ENCODE measurements around the gene KCNJ16.

DNA sequence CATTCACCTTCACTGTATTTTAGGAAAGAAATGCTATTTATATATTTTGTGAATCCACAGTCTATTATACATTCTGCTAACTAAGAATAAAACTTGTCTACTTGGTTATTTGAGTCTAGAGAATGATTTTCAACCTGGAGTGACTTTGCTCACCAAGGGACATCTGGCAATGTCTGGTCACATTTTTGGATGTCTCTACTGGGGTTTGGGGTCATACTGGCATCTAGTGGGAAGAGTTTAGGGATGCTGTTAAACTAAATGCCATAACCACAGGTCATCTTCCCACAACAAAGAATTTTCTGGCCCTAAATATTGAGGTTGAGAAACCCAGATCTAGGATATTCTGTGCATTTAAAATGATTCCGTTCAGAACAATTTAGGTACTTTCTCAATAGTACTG lies 26.0 kb downstream of the KCNJ16 start:
- TF ChIP-seq, protein P1, sequence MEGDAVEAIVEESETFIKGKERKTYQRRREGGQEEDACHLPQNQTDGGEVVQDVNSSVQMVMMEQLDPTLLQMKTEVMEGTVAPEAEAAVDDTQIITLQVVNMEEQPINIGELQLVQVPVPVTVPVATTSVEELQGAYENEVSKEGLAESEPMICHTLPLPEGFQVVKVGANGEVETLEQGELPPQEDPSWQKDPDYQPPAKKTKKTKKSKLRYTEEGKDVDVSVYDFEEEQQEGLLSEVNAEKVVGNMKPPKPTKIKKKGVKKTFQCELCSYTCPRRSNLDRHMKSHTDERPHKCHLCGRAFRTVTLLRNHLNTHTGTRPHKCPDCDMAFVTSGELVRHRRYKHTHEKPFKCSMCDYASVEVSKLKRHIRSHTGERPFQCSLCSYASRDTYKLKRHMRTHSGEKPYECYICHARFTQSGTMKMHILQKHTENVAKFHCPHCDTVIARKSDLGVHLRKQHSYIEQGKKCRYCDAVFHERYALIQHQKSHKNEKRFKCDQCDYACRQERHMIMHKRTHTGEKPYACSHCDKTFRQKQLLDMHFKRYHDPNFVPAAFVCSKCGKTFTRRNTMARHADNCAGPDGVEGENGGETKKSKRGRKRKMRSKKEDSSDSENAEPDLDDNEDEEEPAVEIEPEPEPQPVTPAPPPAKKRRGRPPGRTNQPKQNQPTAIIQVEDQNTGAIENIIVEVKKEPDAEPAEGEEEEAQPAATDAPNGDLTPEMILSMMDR (IDR thresholded peaks at IDR 0.05 in 4 of 5, conservative IDR thresholded peaks at IDR 0.05 in 1 of 5) = no peak
- no peak for TF ChIP-seq POLR2A (IDR thresholded peaks at IDR 0.05)

All from gastrocnemius medialis (tissue), 4 donors.